HCT116 (cell line): ENCODE results near the gene NOX3.

Experiments used
- EZH2phosphoT487 ChIP-seq: fragments of 200-600 bp; IDR thresholded peaks from 2 replicates; pipeline ENCODE4 v1.6.1; 2018; ENCODE audit warnings: antibody characterized with exemption, borderline replicate concordance
- POLR2A ChIP-seq: IDR thresholded peaks from 2 replicates; pipeline ENCODE4 v1.7.0; 2011; ENCODE audit warnings: borderline replicate concordance; ENCODE audit not compliant: insufficient read depth, insufficient read length; ENCODE audit errors: extremely low read depth

DNA sequence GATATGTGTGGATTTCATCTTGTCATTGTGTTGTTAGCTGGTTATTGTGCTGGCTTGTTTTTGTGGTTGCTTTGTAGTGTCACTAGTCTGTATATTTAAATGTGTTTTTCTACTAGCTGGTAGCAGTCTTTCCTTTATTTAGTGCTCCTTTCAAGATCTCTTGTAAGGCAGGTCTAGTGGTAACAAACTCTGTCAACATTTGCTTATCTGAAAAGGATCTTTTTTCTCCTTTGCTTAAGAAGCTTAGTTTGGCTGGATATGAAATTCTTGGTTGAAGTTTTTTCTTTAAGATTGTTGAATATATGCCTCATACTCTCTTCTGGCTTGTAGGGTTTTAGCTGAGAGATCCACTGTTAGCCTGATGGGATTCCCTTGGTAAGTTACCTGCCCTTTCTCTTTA is 108.7 kb downstream of the NOX3 start:
- TF ChIP-seq EZH2phosphoT487 (no peak), POLR2A (no peak)
